GM18505 (cell line): ENCODE measurements around the gene SMARCD3.

Source experiments
- ATAC-seq: cut with Tn5 transposase; IDR thresholded peaks from one replicate; pipeline ENCODE4 v1.9.1; 2021; ENCODE audit not compliant: unreplicated experiment
- POLR2A ChIP-seq: IDR thresholded peaks from 4 replicates; pipeline ENCODE4 v1.6.1; 2011; ENCODE audit warnings: borderline replicate concordance; ENCODE audit not compliant: insufficient read depth, insufficient read length; ENCODE audit errors: extremely low read depth

Gene SMARCD3

DNA sequence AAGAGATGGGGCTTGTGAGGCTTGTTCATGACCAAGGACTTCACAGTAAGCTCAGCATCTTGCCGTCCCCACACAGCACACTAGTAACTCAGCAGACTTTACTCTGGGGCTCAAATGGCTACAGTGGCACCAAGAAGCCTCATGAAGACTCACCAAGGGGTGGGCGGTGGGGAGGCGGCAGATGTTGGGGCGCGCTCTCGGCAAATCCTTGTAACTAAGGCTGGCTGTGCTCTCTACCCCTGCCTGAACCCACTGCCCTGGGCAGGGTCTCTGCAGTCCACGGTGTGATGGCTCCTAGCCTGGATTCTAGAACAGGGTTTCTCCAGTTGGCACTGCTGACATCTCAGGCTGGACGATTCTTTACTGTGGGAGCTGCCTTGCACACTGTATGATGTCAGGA is 12.4 kb upstream of the SMARCD3 start:
- no peak for TF ChIP-seq POLR2A
- ATAC-seq, result no peak

DNA sequence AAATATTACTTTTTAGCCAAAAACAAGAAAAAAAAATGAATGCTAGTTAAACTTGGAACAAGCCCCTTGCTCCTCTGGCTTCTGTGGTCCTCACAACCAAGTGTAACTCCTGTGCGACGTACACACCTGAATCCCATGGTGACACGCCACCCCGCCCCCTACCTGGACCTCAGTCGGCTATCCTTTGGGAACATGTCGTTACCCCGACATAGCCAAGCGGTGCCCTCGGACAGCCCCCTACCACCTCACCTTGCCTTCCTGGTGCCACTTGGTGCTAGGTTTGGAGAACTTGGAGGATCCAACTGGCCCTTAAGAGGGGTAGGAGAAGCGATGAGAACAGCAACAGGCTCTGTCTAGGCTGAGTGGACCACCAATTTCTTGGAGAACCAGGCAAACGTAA is 12.0 kb upstream of the SMARCD3 start:
- no peak for TF ChIP-seq POLR2A
- no peak for ATAC-seq

DNA sequence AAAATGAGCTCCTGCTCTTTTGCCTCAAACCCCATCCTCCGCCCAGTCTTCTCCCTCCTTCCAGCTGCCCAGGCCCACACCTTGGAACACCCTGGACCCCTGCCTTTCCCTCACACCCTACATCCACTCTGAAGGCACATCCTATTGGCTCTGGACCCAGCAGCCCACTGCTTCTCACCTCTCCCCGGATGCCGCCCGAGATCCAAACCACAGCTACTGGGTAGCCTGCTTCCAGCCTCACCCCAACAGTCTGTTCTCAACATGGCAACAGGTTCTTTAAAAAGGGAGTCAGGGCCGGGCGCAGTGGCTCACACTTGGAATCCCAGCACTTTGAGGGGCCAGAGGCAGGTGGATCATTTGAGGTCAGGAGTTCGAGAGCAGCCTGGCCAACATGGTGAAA is 9.5 kb upstream of the SMARCD3 start:
- no peak for TF ChIP-seq POLR2A
- ATAC-seq, result no peak

DNA sequence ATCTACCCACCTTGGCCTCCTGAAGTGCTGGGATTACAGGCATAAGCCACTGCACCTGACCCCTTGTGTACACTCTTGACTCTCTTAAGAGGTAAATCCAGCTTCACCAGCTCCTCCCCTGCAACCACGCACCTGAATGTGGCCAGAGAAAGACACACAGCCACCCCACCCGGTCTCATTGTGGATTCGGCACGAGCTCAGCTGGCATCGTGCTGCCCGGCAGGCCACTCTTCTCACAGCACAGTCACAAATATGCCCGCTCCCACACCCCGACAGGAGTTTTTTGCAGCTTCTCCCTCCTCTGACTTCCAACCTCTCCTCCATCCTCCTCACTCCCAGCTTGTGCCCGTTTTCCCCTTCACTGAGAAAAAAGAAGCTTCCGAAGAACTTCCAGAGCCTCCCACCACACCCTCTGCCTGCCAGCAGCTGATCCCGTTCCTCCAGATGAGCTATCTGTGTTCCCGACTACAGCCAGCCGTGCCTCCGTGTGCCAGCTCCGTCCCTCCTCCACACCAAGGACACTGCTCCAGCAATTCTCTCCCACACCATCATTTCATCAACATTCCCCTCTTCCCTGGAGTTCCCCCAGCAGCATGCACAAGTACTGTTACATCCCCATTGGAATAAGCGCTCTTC is 8.0 kb upstream of the SMARCD3 start:
- no peak for TF ChIP-seq POLR2A
- ATAC-seq, result no peak

DNA sequence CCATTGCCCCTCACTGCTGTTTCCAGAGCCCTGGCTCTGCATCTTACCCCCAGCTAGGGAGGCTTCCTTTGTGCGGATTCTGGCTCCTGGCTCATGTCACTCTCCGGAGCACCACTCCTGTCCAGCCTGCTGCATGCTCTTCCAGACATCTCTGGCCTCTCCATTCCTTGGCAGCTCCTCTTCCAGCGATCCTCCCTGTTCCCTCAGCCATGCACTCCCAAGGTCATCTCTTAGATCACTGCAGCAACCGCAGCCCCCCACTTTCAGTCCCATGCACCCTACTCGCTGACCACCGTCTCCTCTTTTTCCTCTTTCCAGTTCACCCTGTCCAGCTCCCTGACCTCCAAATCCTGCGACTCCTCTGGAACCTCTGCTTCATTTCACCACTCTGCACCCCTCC is 6.9 kb upstream of the SMARCD3 start:
- ATAC-seq, result no peak
- no peak for TF ChIP-seq POLR2A

DNA sequence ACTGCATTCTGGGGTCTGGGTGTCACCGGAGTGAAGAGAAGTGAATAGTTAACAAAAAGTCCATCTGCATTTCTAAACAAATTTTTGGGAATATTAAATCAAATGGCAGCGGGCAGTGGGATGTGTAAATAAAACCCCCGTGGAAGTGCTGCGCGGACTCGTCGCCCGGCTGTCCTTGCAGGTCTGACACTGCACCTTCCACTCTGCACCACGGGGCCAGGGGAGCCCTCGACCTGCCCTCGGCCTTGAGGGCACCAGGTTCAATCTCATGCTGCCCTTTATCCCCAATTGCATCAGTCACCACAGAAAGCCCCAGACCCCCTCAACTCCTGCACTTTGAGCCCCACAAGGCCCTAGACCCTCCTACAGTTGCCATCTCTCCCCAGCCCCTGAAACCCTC is 6.4 kb upstream of the SMARCD3 start:
- no peak for TF ChIP-seq POLR2A
- ATAC-seq, result no peak

DNA sequence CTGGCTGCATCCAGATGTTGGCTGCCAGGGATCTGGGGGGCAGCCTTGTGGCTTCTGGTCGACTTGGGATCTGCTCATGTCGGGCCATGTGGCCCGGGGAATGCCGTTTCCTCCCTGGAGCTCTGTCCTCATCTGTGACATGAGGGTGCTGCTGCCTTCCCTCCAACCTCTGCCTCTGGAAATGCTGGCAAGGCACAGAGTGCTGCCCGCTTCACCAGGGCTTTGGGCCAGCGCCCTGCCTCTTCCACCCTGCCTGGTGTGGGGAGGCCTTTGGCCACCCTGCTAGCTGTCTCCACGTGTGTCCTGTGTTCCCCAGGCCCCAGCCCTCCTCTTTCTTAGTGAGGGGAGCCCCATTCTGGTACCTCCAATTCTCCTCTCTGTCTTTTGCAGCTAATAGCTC is 5.8 kb upstream of the SMARCD3 start:
- no peak for ATAC-seq
- TF ChIP-seq POLR2A, result no peak

DNA sequence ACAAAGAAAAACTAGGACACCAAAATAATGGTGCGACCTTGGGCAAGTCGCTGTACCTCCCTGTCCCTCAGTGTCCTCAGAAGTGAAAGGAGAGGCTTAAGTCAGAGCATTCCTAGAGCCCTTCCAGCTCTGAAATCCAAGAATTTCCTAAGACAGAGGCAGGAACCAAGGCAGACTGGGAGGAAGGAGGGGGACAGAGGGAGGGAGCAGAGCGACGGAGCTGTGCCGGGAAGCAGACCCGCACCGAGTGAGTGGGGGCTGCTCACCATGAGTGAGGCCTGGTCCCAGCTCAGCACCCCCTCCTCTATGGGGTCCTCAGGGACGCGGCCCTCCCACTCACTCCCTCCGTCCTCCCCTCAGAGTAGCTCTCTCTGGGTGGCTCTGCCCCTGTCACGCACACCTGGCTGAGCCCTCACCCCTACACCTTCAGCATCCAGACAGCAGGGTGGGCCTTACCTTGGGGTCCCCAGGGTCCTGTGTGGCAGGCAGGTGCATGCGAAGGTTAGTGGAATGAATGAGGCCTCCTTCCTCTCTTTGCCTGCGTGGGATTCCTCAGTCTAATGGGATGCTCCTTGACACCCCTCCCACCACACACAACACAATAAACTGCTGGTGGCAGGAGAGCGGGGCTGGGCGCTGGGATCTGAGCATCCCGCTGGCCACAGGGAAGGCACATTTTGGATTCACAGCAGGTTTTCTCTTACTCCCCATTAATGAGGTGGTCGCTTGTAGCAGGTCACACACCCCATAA is 4.6 kb upstream of the SMARCD3 start:
- ATAC-seq, result no peak
- no peak for TF ChIP-seq POLR2A

DNA sequence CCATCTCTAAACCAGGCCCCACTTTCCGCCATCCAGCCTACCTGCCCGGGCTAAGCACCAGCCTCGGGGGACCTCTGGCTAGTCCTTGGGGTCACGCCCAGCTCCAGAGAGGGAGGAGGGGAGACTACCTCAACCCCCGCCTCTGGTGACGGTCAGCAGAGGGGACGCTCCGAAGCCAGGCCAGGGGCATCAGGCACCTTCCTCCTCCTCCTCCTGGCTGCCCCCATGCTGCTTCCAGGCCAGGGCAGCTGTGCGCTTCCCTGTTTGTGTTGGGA is 4.0 kb upstream of the SMARCD3 start:
- no peak for ATAC-seq

DNA sequence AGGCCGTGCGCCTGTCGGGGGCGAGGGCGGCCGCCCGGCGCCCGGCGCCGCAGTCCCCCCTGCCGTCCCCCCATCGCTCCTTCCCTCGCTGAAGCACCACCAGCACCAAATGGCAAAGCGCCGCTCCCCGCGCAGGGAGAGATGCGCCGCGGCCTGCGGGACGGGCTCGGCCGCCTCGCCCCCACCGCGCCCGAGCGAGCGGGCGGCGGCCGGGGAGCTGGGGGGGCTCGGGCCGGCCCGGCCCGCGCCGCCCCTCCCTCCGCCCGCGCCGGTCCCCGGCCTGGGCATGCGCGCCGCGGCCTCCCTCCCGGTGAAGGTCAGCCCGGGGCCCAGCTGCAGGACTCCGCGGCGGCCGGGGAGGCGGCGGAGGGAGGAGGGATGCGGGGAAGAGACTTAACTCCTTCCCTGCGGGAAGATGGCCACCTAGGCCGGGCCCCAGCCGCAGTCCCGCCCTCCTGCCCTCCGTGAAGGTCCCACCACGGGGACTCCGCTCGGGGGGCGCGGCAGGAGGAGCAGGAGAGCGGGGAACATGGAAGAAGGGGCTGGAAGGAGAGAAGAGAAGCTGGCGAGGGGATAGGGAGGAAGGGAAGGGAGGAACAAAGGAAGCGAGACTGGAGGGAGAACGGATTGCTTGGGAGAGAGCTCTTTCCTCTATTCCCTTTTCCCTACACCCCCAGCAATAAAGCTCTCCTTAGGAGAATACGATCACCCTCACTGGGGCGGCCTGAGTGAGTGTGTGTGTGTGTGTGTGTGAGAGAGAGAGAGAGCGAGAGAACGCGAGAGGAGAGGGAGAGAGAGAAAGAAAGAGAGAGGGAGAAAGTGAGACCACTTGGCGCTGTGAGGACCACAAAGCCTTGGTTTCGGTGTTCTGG is 3.4 kb upstream of the SMARCD3 start:
- no peak for ATAC-seq
- no peak for TF ChIP-seq POLR2A

More for the DNA sequence above, 4.0 kb upstream of the SMARCD3 start:
- TF ChIP-seq POLR2A, result no peak

DNA sequence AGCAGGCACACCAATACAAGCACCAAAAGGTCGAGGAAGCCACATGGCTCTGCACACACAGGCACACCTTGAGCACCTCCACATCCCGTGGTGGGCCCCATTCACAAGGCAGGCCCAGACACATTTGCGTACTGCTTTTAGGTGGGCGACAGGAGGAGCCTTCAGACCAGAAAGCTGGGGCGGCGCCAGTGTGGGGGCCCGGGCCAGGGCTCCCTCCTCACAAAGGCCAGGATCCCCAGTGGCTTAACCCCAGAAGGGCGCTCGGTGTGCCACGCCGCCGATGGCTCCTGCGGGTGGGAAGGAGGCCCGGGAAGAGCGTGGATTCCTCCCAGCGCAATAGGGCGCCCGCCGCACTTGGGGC is 2.8 kb upstream of the SMARCD3 start:
- ATAC-seq, result no peak

DNA sequence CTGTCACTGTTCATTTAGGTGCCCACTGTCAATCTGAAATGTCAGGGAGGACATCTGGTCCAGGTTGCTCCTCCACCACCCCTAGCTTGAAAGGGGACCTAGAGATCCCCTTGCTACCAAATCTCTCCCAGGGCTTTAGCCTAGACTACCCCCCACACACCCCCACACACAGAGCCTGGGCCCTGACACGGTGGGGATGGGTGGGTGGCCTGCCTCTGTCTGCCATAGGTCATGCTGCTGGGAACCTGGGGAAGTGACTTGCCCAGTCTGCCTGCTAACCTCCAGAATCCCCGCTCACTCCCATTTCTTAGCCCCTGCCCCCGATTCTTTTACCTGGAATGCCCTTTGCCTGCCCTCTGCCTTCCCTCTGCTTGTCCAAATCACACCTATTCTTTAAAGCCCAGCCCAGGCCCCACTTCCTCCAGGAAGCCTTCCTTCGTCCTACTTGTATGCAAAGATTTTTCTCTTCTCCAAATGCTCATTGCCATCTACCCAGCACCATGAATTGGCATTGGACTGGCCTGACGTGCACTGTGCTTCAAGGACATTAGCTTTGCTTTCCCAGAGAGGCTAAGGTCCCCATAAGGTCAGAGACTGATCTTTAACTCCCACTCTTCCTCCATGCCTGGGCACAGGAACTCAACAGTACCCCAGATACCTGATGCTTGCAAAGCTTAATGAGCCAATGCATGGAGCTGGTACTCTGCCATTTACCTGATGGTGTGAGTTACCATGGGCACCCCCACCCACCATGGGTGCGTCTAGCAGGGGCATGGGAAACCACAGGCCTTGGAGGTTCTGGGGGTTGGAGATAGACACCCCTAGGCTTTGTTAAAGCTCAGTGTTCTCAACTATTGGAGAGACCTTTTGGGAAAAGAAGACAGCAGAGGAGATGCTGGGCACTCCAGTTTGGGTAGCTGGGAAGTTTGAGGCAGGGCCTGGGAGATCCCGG is 2.0 kb upstream of the SMARCD3 start:
- TF ChIP-seq POLR2A, result no peak
- ATAC-seq, result no peak

More for the DNA sequence above, 2.8 kb upstream of the SMARCD3 start:
- no peak for TF ChIP-seq POLR2A

DNA sequence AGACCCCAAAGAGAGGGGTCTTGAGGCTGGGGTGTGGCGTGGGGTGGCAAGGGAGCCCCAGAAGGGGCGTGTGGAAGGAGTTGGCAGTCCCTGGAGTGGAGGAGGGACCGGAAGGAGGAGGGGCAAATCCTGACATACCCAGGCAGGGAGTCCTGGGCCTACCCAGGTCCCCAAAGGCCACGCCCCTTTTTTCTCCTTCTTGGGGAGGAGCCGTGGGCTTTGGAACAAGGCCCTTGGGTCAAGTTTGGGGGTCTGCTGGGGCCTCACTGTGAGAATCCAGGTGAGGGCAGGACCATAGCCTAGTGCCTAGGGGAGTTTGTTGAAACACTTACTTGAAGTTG is 1.2 kb upstream of the SMARCD3 start:
- no peak for TF ChIP-seq POLR2A
- ATAC-seq, result no peak
